MM.1S (cell line): ENCODE data around the gene EXOC4.

Source experiments
- DNase-seq: peaks from one replicate; pipeline ENCODE4 v3.0.0-alpha.2; 2015
- H2AFZ ChIP-seq: fragments of 300-600 bp; sonication (generic); 2 replicates; pipeline ENCODE4 v1.6.0; 2016; ENCODE audit warnings: antibody characterized with exemption, low read length
- H3F3A ChIP-seq: fragments of 300-600 bp; sonication (generic); 2 replicates; pipeline ENCODE4 v1.6.1; 2016; ENCODE audit warnings: mild to moderate bottlenecking, antibody characterized with exemption, low read length, moderate library complexity, mixed read lengths; ENCODE audit not compliant: insufficient read depth
- H3K27ac ChIP-seq: fragments of 300-600 bp; sonication (generic); 2 replicates; pipeline ENCODE4 v1.5.1; 2016; ENCODE audit warnings: mild to moderate bottlenecking, low read length
- H3K27me3 ChIP-seq: fragments of 300-600 bp; sonication (generic); replicated peaks from 2 replicates; pipeline ENCODE4 v1.6.0; 2016; ENCODE audit warnings: low read length; ENCODE audit not compliant: insufficient read depth
- H3K36me3 ChIP-seq: fragments of 300-600 bp; sonication (generic); replicated peaks from 2 replicates; pipeline ENCODE4 v1.6.1; 2016; ENCODE audit warnings: mild to moderate bottlenecking, low read length, mixed read lengths; ENCODE audit not compliant: insufficient read depth
- H3K4me1 ChIP-seq: fragments of 300-600 bp; sonication (generic); 2 replicates; pipeline ENCODE4 v1.6.1; 2016; ENCODE audit warnings: low read length, mixed read lengths
- H3K4me2 ChIP-seq: fragments of 300-600 bp; sonication (generic); 2 replicates; pipeline ENCODE4 v1.6.0; 2016; ENCODE audit warnings: low read depth, low read length
- H3K4me3 ChIP-seq: fragments of 300-600 bp; sonication (generic); 2 replicates; pipeline ENCODE4 v1.5.1; 2016; ENCODE audit warnings: low read length, mixed read lengths
- H3K79me2 ChIP-seq: fragments of 300-600 bp; sonication (generic); 2 replicates; pipeline ENCODE4 v1.6.1; 2016; ENCODE audit warnings: mixed run types, low read length, mixed read lengths
- H3K9ac ChIP-seq: fragments of 300-600 bp; sonication (generic); 2 replicates; pipeline ENCODE4 v1.6.1; 2016; ENCODE audit warnings: low read length, mixed read lengths
- H3K9me2 ChIP-seq: fragments of 300-600 bp; sonication (generic); replicated peaks from 2 replicates; pipeline ENCODE4 v1.6.1; 2016; ENCODE audit warnings: mild to moderate bottlenecking, low read length, mixed read lengths; ENCODE audit not compliant: insufficient read depth
- H3K9me3 ChIP-seq: fragments of 300-600 bp; sonication (generic); replicated peaks from 2 replicates; pipeline ENCODE4 v1.6.1; 2016; ENCODE audit warnings: mild to moderate bottlenecking, low read length, mixed read lengths; ENCODE audit not compliant: insufficient read depth
- H4K20me1 ChIP-seq: fragments of 300-600 bp; sonication (generic); 2 replicates; pipeline ENCODE4 v1.6.1; 2016; ENCODE audit warnings: mild to moderate bottlenecking, low read length, moderate library complexity, mixed read lengths; ENCODE audit not compliant: insufficient read depth
- EZH2 ChIP-seq: fragments of 300-600 bp; sonication (generic); optimal IDR thresholded peaks from 2 replicates; pipeline ENCODE3; 2017; ENCODE audit warnings: low read depth, mild to moderate bottlenecking, antibody characterized with exemption, low read length, mixed read lengths
- EZH2phosphoT487 ChIP-seq: fragments of 300-600 bp; sonication (generic); IDR thresholded peaks from 2 replicates; pipeline ENCODE4 v1.6.1; 2018; ENCODE audit warnings: antibody characterized with exemption, low read length
- TF ChIP-seq, protein P1 (sequence below): fragments of 300-600 bp; sonication (generic); IDR thresholded peaks from 2 replicates; pipeline ENCODE4 v1.5.1; 2016; ENCODE audit warnings: antibody characterized with exemption, low read length, mixed read lengths

EXOC4 gene

DNA sequence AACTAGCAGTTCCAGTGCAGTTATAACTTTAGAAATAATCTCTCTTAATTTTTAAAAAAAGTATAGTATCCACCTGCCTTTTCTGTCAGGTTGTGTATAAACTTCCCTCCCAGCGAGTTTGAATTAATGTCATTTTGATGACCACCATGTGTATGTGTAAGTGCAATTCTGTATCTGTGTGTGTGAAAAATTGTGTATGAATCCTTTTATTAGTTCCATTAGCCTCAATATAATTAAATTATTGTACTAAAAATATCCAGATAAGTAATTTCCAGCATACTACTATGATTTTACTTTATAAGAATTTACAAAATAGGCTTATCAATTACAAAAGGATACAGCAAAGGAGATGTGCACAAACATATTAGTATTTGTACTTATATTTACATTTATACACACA is 453.1 kb downstream of the EXOC4 start:
- Histone ChIP-seq H3K9me2 (no peaks in the 10 kb centered on the region), H3K36me3 (no peaks in the 10 kb centered on the region), H3K27ac (no peak overlapping the region), H3K4me3 (no peak overlapping the region), H3K27me3 (no peaks in the 10 kb centered on the region), H3K9me3 (no peaks in the 10 kb centered on the region), H3K4me1 (no peaks in the 10 kb centered on the region), H3F3A (no peaks in the 10 kb centered on the region), H2AFZ (no peak overlapping the region), H4K20me1 (no peaks in the 10 kb centered on the region), H3K9ac (no peak overlapping the region), H3K79me2 (no peaks in the 10 kb centered on the region), H3K4me2 (no peak overlapping the region)
- TF ChIP-seq EZH2 (no peak), EZH2phosphoT487 (no peak)
- TF ChIP-seq, protein P1, sequence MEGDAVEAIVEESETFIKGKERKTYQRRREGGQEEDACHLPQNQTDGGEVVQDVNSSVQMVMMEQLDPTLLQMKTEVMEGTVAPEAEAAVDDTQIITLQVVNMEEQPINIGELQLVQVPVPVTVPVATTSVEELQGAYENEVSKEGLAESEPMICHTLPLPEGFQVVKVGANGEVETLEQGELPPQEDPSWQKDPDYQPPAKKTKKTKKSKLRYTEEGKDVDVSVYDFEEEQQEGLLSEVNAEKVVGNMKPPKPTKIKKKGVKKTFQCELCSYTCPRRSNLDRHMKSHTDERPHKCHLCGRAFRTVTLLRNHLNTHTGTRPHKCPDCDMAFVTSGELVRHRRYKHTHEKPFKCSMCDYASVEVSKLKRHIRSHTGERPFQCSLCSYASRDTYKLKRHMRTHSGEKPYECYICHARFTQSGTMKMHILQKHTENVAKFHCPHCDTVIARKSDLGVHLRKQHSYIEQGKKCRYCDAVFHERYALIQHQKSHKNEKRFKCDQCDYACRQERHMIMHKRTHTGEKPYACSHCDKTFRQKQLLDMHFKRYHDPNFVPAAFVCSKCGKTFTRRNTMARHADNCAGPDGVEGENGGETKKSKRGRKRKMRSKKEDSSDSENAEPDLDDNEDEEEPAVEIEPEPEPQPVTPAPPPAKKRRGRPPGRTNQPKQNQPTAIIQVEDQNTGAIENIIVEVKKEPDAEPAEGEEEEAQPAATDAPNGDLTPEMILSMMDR, result no peak
- DNase-seq, result no peak

DNA sequence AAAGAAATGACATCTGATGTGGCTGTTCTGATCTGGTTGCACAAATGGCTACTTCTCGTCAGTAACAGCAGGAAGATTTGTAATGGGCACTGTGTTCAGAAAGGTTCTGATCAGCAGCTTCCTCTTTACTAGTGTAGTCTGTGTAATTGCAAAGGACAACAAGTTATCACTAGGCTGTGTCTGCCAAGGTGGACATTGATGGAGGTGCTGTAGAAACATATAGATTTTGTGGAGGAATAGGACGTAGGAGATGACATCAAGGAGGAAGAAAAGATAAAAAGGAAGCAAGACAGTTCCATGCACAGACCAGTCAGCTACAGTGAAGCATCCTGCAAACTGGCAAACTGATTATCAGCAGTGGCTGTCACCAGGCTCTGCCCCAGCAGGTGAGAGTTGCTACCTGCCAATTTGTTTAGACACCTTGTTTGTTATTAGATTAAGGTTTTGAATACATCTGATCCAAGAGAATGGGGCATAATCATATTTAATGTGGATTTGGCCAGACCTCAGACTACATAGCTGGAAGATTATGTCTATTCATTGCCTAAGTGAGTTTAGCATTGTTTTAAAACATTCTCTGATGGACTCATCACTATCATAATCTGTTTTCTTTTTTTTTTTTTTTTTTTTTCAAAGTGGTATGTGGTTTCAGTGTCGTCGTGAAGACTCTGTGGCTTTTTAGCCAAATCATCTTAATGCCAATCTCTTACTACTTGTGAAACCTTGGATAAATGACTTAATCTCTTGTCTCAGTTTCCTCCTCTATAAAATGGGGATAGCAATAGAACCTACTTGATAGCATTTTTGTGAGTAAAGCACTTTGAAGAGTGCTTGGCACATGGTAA is 456.4 kb downstream of the EXOC4 start:
- H3K4me1 ChIP-seq, result no peaks in the 10 kb centered on the region
- H3K27me3 ChIP-seq, result no peaks in the 10 kb centered on the region
- DNase-seq, result no peak
- no peak overlapping the region for H3K4me2 ChIP-seq
- no peaks in the 10 kb centered on the region for H3K79me2 ChIP-seq
- H3K9ac ChIP-seq, result no peak overlapping the region
- H3K9me3 ChIP-seq, result no peaks in the 10 kb centered on the region
- TF ChIP-seq EZH2phosphoT487 (no peak), EZH2 (no peak)
- TF ChIP-seq, protein P1, result no peak
- H2AFZ ChIP-seq, result no peak overlapping the region
- no peaks in the 10 kb centered on the region for H3K36me3 ChIP-seq
- no peaks in the 10 kb centered on the region for H3F3A ChIP-seq
- no peaks in the 10 kb centered on the region for H3K9me2 ChIP-seq
- no peak overlapping the region for H3K4me3 ChIP-seq
- no peak overlapping the region for H3K27ac ChIP-seq
- no peaks in the 10 kb centered on the region for H4K20me1 ChIP-seq

DNA sequence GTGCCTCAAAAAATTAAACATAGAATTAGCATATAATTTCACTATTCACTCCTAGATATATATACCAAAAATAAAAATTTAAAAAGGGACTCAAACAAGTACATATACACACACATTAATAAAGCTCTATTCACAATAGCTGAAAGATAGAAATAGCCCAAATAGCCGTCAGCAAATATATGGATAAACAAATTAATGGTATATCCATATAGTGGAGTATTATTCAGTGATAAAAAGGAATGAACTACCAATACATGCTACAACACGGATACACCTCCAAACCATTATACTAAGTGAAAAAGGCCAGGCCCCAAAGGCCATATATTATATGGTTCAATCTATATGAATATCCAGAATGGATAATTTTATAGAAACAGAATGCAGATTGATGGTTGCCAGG is 459.7 kb downstream of the EXOC4 start:
- TF ChIP-seq EZH2phosphoT487, result no peak
- TF ChIP-seq EZH2, result no peak
- TF ChIP-seq, protein P1, result no peak
- H3K27ac ChIP-seq, result no peak overlapping the region
- no peak overlapping the region for H3K4me2 ChIP-seq
- H3K9me3 ChIP-seq, result no peaks in the 10 kb centered on the region
- no peaks in the 10 kb centered on the region for H3F3A ChIP-seq
- no peaks in the 10 kb centered on the region for H3K9me2 ChIP-seq
- H2AFZ ChIP-seq, result no peak overlapping the region
- DNase-seq, result no peak
- no peaks in the 10 kb centered on the region for H3K27me3 ChIP-seq
- no peaks in the 10 kb centered on the region for H4K20me1 ChIP-seq
- no peaks in the 10 kb centered on the region for H3K79me2 ChIP-seq
- H3K4me1 ChIP-seq, result no peaks in the 10 kb centered on the region
- no peaks in the 10 kb centered on the region for H3K36me3 ChIP-seq
- H3K9ac ChIP-seq, result no peak overlapping the region
- H3K4me3 ChIP-seq, result no peak overlapping the region
